CD8-positive, alpha-beta memory T cell (primary cell): ENCODE data around the gene TRAIP. TPM values are rescaled to one million over a fixed set of nuclear protein-coding genes. Genes with fewer than 3 reads are reported as not detected.

Experiments
- CTCF ChIA-PET: fragments of 350-600 bp; sonication (Branson Sonifier 250); formaldehyde crosslinking; loops from one replicate; lab custom pipeline; 2021; ENCODE audit warnings: antibody characterized with exemption; lab: Charles Lee
- POLR2A ChIA-PET: fragments of 350-600 bp; sonication (Branson Sonifier 250); formaldehyde crosslinking; loops from one replicate; lab custom pipeline; 2021; ENCODE audit warnings: antibody characterized with exemption; lab: Charles Lee
- DNase-seq, 5 donors: peaks; one replicate each; pipeline versions ENCODE4 v3.0.0 to v3.0.0-alpha.2; 2020 to 2022; ENCODE audit warnings: mixed read lengths in 1 of 5
- H3K27ac ChIP-seq: one replicate; pipeline ENCODE4 v1.7.0; 2013; ENCODE audit warnings: low read depth, mild to moderate bottlenecking, low read length, moderate library complexity
- H3K27me3 ChIP-seq: 2 replicates; pipeline ENCODE4 v1.7.0; 2013; ENCODE audit warnings: low read length, mild to moderate bottlenecking; ENCODE audit not compliant: insufficient read depth, poor library complexity, severe bottlenecking
- H3K36me3 ChIP-seq: 2 replicates; pipeline ENCODE4 v1.7.0; 2013; ENCODE audit warnings: mild to moderate bottlenecking, low read length, moderate library complexity; ENCODE audit not compliant: insufficient read depth
- H3K4me1 ChIP-seq: 2 replicates; pipeline ENCODE4 v1.7.0; 2013; ENCODE audit warnings: mild to moderate bottlenecking, low read length, moderate library complexity; ENCODE audit not compliant: insufficient read depth
- H3K4me3 ChIP-seq: 2 replicates; pipeline ENCODE4 v1.7.0; 2013; ENCODE audit warnings: mild to moderate bottlenecking, low read length
- H3K9me3 ChIP-seq: 2 replicates; pipeline ENCODE4 v1.7.0; 2013; ENCODE audit warnings: mild to moderate bottlenecking, low read length
- H3K27ac Mint-ChIP-seq, 8 donors: one replicate each; pipeline ENCODE4 v1.8.0; 2020 to 2021; ENCODE audit warnings: mixed read lengths in 8 of 8, mild to moderate bottlenecking in 6 of 8, inconsistent platforms in 3 of 8, moderate library complexity in 3 of 8
- H3K27me3 Mint-ChIP-seq, 2 donors: one replicate each; pipeline ENCODE4 v1.8.0; 2020 to 2021; ENCODE audit warnings: mixed read lengths in 2 of 2, mild to moderate bottlenecking in 1 of 2, moderate library complexity in 1 of 2
- H3K36me3 Mint-ChIP-seq, 3 donors: one replicate each; pipeline ENCODE4 v1.8.0; 2020 to 2021; ENCODE audit warnings: mixed read lengths in 3 of 3, inconsistent platforms in 1 of 3, mild to moderate bottlenecking in 1 of 3
- H3K4me1 Mint-ChIP-seq, 3 donors: one replicate each; pipeline ENCODE4 v1.8.0; 2020 to 2021; ENCODE audit warnings: mixed read lengths in 3 of 3, inconsistent platforms in 1 of 3, mild to moderate bottlenecking in 1 of 3
- H3K4me3 Mint-ChIP-seq, 7 donors: one replicate each; pipeline ENCODE4 v1.8.0; 2020 to 2021; ENCODE audit warnings: mixed read lengths in 7 of 7, mild to moderate bottlenecking in 6 of 7, moderate library complexity in 4 of 7, inconsistent platforms in 2 of 7
- H3K9me3 Mint-ChIP-seq, 5 donors: one replicate each; pipeline ENCODE4 v1.8.0; 2020 to 2022; ENCODE audit warnings: mixed read lengths in 5 of 5, mild to moderate bottlenecking in 3 of 5, moderate library complexity in 2 of 5, inconsistent platforms in 1 of 5
- polyA plus RNA-seq: library from polyadenylated mRNA; unstranded; fragments of 300-500 nt; fragmentation: Illumina TruSeq; gene quantifications from one replicate; pipeline ENCODE4 v1.2.3, GENCODE V29; 2021
- total RNA-seq, 2 experiments: library from RNA; stranded (reverse); gene quantifications; one replicate each; pipeline ENCODE4 v1.2.3, GENCODE V29; 2021

The TRAIP gene
- total and polyA plus RNA-seq, 3 experiments from 2014 or later: 1.9 to 22.9 (median 21.9) TPM

DNA sequence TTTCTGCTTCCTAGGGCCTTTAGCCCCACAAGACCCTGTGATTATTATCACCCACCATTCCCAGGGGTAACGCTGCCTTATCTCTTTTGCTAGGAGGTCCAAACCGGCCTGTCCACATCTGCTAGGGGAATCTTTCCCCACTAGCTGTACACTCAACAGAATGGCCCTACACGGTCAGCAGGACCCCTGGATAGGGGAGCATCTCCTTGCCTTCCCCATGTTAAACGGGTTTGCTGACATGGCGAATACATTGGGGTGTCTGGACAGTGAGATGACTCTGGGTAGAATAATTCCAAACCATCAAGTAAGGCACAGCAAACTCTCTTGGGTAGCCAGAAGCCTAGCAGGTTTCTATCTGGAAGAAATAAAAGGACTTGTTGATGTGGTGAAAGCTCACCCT, 702 bp downstream of the TRAIP start:
- Mint-ChIP-seq H3K9me3 (no peaks in the 10 kb centered on the region), H3K36me3 (no peaks in the 10 kb centered on the region), H3K4me3 (peak overlapping the region; percentile 78 to 89 (median 86)), H3K27me3 (peaks cover 0 to 3% of the 10 kb centered on the region in 2 donors), H3K4me1 (peaks cover 10 to 17% (median 12%) of the 10 kb centered on the region in 3 donors), H3K27ac (peak overlapping the region in 6 of 8 donors; percentile 87 to 94 (median 88))
- H3K4me3 ChIP-seq: peak overlapping the region; percentile 90
- H3K27me3 ChIP-seq: no peaks in the 10 kb centered on the region
- no peak for DNase-seq
- peak overlapping the region; percentile 76 for H3K27ac ChIP-seq
- H3K9me3 ChIP-seq: no peaks in the 10 kb centered on the region
- CTCF ChIA-PET: interaction anchor here (2.2 kb wide), 1 partner anchor 17 kb away, joined by 12 read pairs; no protein-coding TSS in a partner anchor
- POLR2A ChIA-PET: no interaction called here
- peaks cover 14% of the 10 kb centered on the region for H3K4me1 ChIP-seq
- H3K36me3 ChIP-seq: no peaks in the 10 kb centered on the region

DNA sequence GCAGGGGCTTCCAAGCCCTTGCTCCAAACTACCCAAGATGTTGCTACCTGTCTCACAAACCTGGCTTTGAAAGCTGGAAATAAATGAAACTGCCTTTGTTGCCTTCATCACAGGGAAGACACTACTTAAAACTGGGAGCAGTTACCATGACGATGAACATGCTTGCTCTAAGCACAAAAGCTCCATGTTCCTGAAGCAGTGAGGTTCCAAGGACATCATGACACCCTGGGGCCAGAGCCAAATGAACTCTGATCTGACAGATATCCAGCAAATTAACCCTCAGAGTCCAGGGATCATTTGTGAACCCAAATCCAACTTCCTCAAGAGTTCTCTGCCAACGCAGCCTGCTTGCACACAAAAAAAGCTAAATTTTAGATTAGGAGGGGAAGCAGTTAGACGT, 10.7 kb downstream of the TRAIP start:
- no peak overlapping the region for H3K27ac Mint-ChIP-seq
- POLR2A ChIA-PET: no interaction called here

DNA sequence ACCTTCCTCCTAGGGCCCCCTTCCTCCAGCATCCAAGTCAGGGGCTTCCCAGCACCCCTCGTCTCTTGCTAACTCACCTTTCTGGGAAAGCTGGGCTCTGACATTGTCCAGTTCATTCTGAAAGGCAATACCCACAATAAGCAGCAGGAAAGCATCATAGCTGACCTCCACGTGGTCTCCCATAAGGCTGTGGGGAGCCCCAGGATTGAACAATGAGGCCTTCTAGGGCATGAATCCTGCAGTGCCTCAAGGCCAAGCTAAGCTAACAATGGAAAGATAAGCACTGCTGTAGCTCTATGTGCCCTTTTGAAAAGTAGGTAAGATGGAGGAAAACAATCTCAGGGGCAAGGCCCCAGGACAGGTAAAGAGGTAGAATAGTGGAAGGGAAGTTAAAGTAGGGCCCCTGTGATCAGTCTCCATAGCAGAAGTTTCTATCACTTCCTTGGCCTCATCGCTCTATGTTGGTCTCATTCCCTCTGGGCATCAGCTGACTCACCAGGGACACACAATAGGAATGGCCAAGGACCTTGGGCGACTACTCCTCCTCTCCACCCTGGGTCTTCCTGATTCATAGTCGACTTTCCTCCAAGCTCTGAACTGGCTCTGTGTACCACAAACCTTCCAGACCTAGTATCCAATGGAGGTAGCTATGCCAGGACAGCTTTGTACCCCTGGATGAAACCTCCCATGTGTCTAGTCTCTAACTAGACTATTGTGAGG, 11.7 kb downstream of the TRAIP start:
- CTCF ChIA-PET: interaction anchor here (1.0 to 5.8 kb wide), 4 partner anchors 10 to 305 kb away, joined by 3 to 30 read pairs (median 5); partner anchors contain the start of gene INKA1
- H3K27me3 Mint-ChIP-seq: peaks cover 0 to 2% of the 10 kb centered on the region in 2 donors
- H3K4me1 Mint-ChIP-seq: no peaks in the 10 kb centered on the region
- Histone ChIP-seq H3K36me3 (no peaks in the 10 kb centered on the region), H3K4me3 (no peak overlapping the region), H3K4me1 (no peaks in the 10 kb centered on the region), H3K9me3 (no peaks in the 10 kb centered on the region), H3K27ac (no peak overlapping the region), H3K27me3 (no peaks in the 10 kb centered on the region)
- no peak overlapping the region for H3K4me3 Mint-ChIP-seq
- POLR2A ChIA-PET: interaction anchor here (0.6 kb wide), 1 partner anchor 56 kb away, joined by 3 read pairs; no protein-coding TSS in a partner anchor
- no peak for DNase-seq
- no peaks in the 10 kb centered on the region for H3K9me3 Mint-ChIP-seq
- peak overlapping the region in 1 of 8 donors; percentile 55 for H3K27ac Mint-ChIP-seq
- H3K36me3 Mint-ChIP-seq: peaks cover 0 to 4% (median 0%) of the 10 kb centered on the region in 3 donors

More for the DNA sequence above, 10.7 kb downstream of the TRAIP start:
- Mint-ChIP-seq H3K4me3 (no peak overlapping the region), H3K36me3 (peaks cover 0 to 4% (median 0%) of the 10 kb centered on the region in 3 donors), H3K27me3 (peaks cover 0 to 2% of the 10 kb centered on the region in 2 donors), H3K4me1 (no peaks in the 10 kb centered on the region), H3K9me3 (no peaks in the 10 kb centered on the region)
- DNase-seq: no peak
- no peaks in the 10 kb centered on the region for H3K4me1 ChIP-seq
- H3K9me3 ChIP-seq: no peaks in the 10 kb centered on the region
- H3K36me3 ChIP-seq: no peaks in the 10 kb centered on the region
- no peak overlapping the region for H3K4me3 ChIP-seq
- H3K27ac ChIP-seq: no peak overlapping the region
- H3K27me3 ChIP-seq: no peaks in the 10 kb centered on the region
- CTCF ChIA-PET: interaction anchor here (1.0 to 5.8 kb wide), 4 partner anchors 11 to 306 kb away, joined by 3 to 30 read pairs (median 5); partner anchors contain the start of gene INKA1

DNA sequence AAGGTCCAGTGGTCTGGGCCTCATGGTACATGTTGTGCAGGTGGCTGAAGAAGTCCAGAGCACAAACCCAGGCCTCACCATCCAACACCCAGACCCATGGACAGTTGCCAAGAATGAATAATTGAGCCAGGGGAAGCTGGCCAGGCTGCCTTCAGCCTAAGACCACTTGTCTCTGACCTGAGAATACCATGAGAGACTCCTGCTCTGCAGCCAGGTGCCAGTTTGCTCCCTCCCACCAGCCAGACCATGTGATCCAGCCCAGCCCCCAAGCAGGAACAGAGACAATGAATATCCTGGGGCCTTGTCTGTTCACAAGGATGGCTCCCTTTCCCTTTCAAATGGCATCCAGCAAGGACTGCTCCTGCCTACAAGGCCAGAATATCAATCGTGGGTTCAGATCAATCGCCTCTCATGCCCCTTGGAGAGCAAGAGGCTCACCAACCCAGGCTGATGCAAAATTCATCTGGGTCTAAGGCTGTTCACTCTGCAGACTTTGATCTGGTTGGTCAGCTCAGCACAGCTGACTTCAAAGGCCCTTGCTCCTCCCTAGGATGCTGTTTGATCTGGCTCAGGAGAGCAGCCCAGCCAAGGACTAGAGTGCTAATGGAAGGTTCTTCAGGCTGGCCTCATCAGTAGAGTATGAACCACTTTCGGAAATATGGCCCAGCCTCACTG, 13.4 kb downstream of the TRAIP start:
- Histone ChIP-seq H3K36me3 (no peaks in the 10 kb centered on the region), H3K4me1 (no peaks in the 10 kb centered on the region), H3K27me3 (no peaks in the 10 kb centered on the region), H3K4me3 (no peak overlapping the region), H3K27ac (no peak overlapping the region), H3K9me3 (no peaks in the 10 kb centered on the region)
- Mint-ChIP-seq H3K4me3 (no peak overlapping the region), H3K27ac (peak overlapping the region in 2 of 8 donors; percentile 5 to 29), H3K9me3 (no peaks in the 10 kb centered on the region), H3K4me1 (peaks cover 0 to 4% (median 2%) of the 10 kb centered on the region in 3 donors), H3K27me3 (peaks cover 0 to 2% of the 10 kb centered on the region in 2 donors), H3K36me3 (peaks cover 0 to 4% (median 0%) of the 10 kb centered on the region in 3 donors)
- ChIA-PET CTCF (interaction anchor here (7.7 kb wide), 1 partner anchor 39 kb away, joined by 246 read pairs; the partner anchor contains the start of genes CDHR4 and INKA1), POLR2A (no interaction called here)
- no peak for DNase-seq

DNA sequence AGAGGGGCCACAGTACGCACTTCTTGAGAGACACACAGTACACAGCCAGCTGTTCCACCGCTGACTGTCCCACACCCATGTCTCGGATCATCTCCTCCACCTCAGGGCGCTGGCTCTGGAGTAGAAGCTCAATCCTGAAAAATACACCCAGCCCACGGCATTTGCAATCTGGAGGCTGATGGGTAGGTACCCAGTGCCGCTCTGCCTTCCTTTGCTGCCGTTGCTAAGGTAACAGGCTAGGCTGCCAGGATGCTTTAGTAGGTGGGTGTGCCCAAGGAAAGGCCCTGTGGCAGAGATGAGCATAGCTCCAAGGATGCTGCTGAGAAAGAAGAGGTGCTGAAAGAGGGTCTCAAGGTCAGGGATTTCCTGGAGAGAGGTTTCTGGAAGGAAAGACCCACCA, 14.6 kb downstream of the TRAIP start:
- no peaks in the 10 kb centered on the region for H3K4me1 ChIP-seq
- POLR2A ChIA-PET: no interaction called here
- Mint-ChIP-seq H3K36me3 (no peaks in the 10 kb centered on the region), H3K27ac (no peak overlapping the region), H3K9me3 (no peaks in the 10 kb centered on the region), H3K4me3 (no peak overlapping the region), H3K4me1 (peaks cover 0 to 4% (median 2%) of the 10 kb centered on the region in 3 donors), H3K27me3 (peaks cover 0 to 2% of the 10 kb centered on the region in 2 donors)
- CTCF ChIA-PET: interaction anchor here (1.1 to 7.7 kb wide), 4 partner anchors 23 to 122 kb away, joined by 4 to 246 read pairs (median 17); partner anchors contain the start of genes AMIGO3, CDHR4, INKA1 and UBA7
- no peaks in the 10 kb centered on the region for H3K9me3 ChIP-seq
- DNase-seq: no peak
- no peaks in the 10 kb centered on the region for H3K27me3 ChIP-seq
- no peaks in the 10 kb centered on the region for H3K36me3 ChIP-seq
- H3K27ac ChIP-seq: no peak overlapping the region
- no peak overlapping the region for H3K4me3 ChIP-seq

DNA sequence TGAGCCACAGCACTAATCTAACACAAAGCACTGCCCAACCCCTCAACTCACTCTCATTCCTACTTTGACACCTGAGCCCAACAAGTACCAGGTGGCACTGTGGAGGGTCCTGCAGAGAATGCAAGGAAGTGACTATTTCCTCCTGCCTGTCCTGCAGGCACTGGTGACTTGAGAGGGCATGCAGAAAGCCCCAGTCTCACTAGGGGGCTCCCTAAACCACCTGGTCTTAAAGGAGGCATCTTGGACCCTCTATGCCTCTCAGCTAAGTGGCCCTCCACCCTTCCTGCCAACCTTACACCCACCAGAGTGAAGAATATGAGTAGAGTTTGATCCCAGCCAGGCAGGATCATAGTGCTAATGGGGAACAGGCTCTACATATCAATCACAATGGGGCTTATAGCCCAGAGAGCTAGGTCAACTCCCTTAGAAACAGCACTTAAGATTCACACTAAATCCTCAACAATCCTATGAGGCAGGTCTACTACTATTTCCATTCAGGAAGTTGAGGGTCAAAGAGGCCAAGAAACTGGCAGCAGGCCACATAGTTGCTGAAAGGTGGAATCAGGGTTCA, 15.2 kb downstream of the TRAIP start:
- Histone ChIP-seq H3K27ac (no peak overlapping the region), H3K27me3 (no peaks in the 10 kb centered on the region), H3K36me3 (no peaks in the 10 kb centered on the region), H3K4me1 (no peaks in the 10 kb centered on the region), H3K9me3 (no peaks in the 10 kb centered on the region), H3K4me3 (no peak overlapping the region)
- ChIA-PET POLR2A (no interaction called here), CTCF (interaction anchor here (1.1 to 7.7 kb wide), 5 partner anchors 22 to 301 kb away, joined by 4 to 246 read pairs (median 29); partner anchors contain the start of genes AMIGO3, CDHR4, INKA1 and UBA7)
- no peak overlapping the region for H3K4me3 Mint-ChIP-seq
- H3K9me3 Mint-ChIP-seq: no peaks in the 10 kb centered on the region
- H3K27ac Mint-ChIP-seq: no peak overlapping the region
- no peaks in the 10 kb centered on the region for H3K36me3 Mint-ChIP-seq
- H3K4me1 Mint-ChIP-seq: peaks cover 0 to 4% (median 2%) of the 10 kb centered on the region in 3 donors
- DNase-seq: no peak
- peaks cover 0 to 2% of the 10 kb centered on the region in 2 donors for H3K27me3 Mint-ChIP-seq

DNA sequence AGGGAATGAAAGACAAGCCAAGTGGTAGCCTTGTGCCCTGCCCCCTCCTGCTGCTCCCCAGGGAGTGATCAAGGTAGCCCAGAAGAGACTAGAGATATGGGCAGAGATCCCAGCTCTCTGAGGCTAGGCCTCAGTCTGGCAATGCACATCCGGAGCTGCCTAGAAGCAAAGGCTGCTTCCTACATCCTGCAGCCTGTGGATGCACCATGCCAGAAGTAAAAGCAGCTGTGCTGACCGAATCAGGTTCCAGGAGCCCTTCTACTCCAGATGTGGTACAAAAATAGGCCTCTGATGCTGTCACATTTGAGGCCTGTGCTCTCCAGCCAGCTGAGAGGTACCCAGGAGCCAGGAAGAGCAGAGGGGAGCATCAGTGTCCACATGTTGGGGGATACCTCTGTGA, 16.0 kb downstream of the TRAIP start:
- Histone ChIP-seq H3K36me3 (no peaks in the 10 kb centered on the region), H3K27ac (no peak overlapping the region), H3K4me3 (no peak overlapping the region), H3K9me3 (no peaks in the 10 kb centered on the region), H3K4me1 (no peaks in the 10 kb centered on the region), H3K27me3 (no peaks in the 10 kb centered on the region)
- no peak overlapping the region for H3K27ac Mint-ChIP-seq
- no peaks in the 10 kb centered on the region for H3K36me3 Mint-ChIP-seq
- H3K27me3 Mint-ChIP-seq: peaks cover 0 to 2% of the 10 kb centered on the region in 2 donors
- no peak overlapping the region for H3K4me3 Mint-ChIP-seq
- no peak for DNase-seq
- ChIA-PET POLR2A (interaction anchor here (0.9 kb wide), 1 partner anchor 37 kb away, joined by 3 read pairs; the partner anchor contains the start of gene INKA1), CTCF (interaction anchor here (3.2 to 7.7 kb wide), 3 partner anchors 27 to 300 kb away, joined by 29 to 246 read pairs (median 32); partner anchors contain the start of genes CDHR4, INKA1 and UBA7)
- peaks cover 0 to 4% (median 2%) of the 10 kb centered on the region in 3 donors for H3K4me1 Mint-ChIP-seq
- no peaks in the 10 kb centered on the region for H3K9me3 Mint-ChIP-seq
